Neural cell (in vitro differentiated cells): ENCODE data around the gene MARCHF9. TPM values are rescaled to one million over a fixed set of nuclear protein-coding genes. Genes with fewer than 3 reads are reported as not detected.

Experiments
- H2AFZ ChIP-seq: fragments of 200-600, 300-800 bp; sonication (generic), shearing (Covaris generic); 2 replicates; pipeline ENCODE4 v1.6.0; 2014; ENCODE audit warnings: low read depth, mild to moderate bottlenecking, antibody characterized with exemption, low read length, moderate library complexity
- H3F3A ChIP-seq: fragments of 200-600 bp; shearing (Covaris generic); 2 replicates; pipeline ENCODE4 v1.6.1; 2016; ENCODE audit warnings: mild to moderate bottlenecking, moderate library complexity, mixed read lengths, antibody characterized with exemption, low read length; ENCODE audit not compliant: insufficient read depth, poor library complexity, severe bottlenecking
- H3K27ac ChIP-seq: fragments of 200-600, 300-800 bp; sonication (generic), shearing (Covaris generic); 2 replicates; pipeline ENCODE4 v1.5.1; 2014; ENCODE audit warnings: mild to moderate bottlenecking, low read length, moderate library complexity
- H3K27me3 ChIP-seq: fragments of 300-800, 200-600 bp; sonication (generic), shearing (Covaris generic); 2 replicates; pipeline ENCODE4 v1.6.0; 2014; ENCODE audit warnings: mild to moderate bottlenecking, low read depth, low read length, moderate library complexity; ENCODE audit not compliant: insufficient read depth
- H3K36me3 ChIP-seq: fragments of 300-800, 200-600 bp; sonication (generic), shearing (Covaris generic); 2 replicates; pipeline ENCODE4 v1.5.1; 2014; ENCODE audit warnings: mild to moderate bottlenecking, antibody characterized with exemption, low read length, moderate library complexity; ENCODE audit not compliant: insufficient read depth
- H3K4me2 ChIP-seq: fragments of 300-800, 200-600 bp; sonication (generic), shearing (Covaris generic); 2 replicates; pipeline ENCODE4 v1.6.0; 2014; ENCODE audit warnings: mild to moderate bottlenecking, low read length
- H3K4me3 ChIP-seq: fragments of 300-800, 200-600 bp; sonication (generic), shearing (Covaris generic); 2 replicates; pipeline ENCODE4 v1.5.1; 2014; ENCODE audit warnings: mild to moderate bottlenecking, low read length, moderate library complexity
- H3K79me2 ChIP-seq: fragments of 200-600 bp; shearing (Covaris generic); replicated peaks from 2 replicates; pipeline ENCODE4 v1.6.0; 2014; ENCODE audit warnings: mild to moderate bottlenecking, low read length, moderate library complexity; ENCODE audit not compliant: insufficient read depth
- H3K9ac ChIP-seq: fragments of 300-800, 200-600 bp; sonication (generic), shearing (Covaris generic); 2 replicates; pipeline ENCODE4 v1.6.1; 2016; ENCODE audit warnings: mild to moderate bottlenecking, low read length, mixed read lengths
- H3K9me2 ChIP-seq: fragments of 200-600 bp; shearing (Covaris generic); 2 replicates; pipeline ENCODE4 v1.6.1; 2016; ENCODE audit warnings: mild to moderate bottlenecking, low read length, mixed read lengths; ENCODE audit not compliant: insufficient read depth
- H3K9me3 ChIP-seq: fragments of 200-600, 300-800 bp; sonication (generic), shearing (Covaris generic); 2 replicates; pipeline ENCODE4 v1.6.1; 2016; ENCODE audit warnings: mild to moderate bottlenecking, mixed run types, low read length, moderate library complexity, mixed read lengths
- H4K20me1 ChIP-seq: fragments of 200-600 bp; shearing (Covaris generic); 2 replicates; pipeline ENCODE4 v1.6.1; 2016; ENCODE audit warnings: mild to moderate bottlenecking, mixed run types; ENCODE audit not compliant: insufficient read depth
- EP300 ChIP-seq: fragments of 450-650 bp; conservative IDR thresholded peaks from 2 replicates; pipeline ENCODE4 v1.6.1; 2014; ENCODE audit warnings: antibody characterized with exemption, mild to moderate bottlenecking, moderate library complexity; ENCODE audit not compliant: poor library complexity, severe bottlenecking
- EZH2 ChIP-seq: fragments of 200-600, 300-800 bp; shearing (Covaris generic), sonication (generic); IDR thresholded peaks from 2 replicates; pipeline ENCODE4 v1.6.1; 2014; ENCODE audit warnings: antibody characterized with exemption, low read length, borderline replicate concordance, mild to moderate bottlenecking; ENCODE audit not compliant: insufficient read depth, poor library complexity, severe bottlenecking
- MXI1 ChIP-seq: fragments of 450-650 bp; conservative IDR thresholded peaks from 2 replicates; pipeline ENCODE4 v1.6.1; 2014; ENCODE audit warnings: antibody characterized with exemption, mild to moderate bottlenecking; ENCODE audit not compliant: poor library complexity, severe bottlenecking
- POLR2AphosphoS5 ChIP-seq: IDR thresholded peaks from 2 replicates; pipeline ENCODE4 v1.6.1; 2012
- RAD21 ChIP-seq: fragments of 450-650 bp; conservative IDR thresholded peaks from 2 replicates; pipeline ENCODE4 v1.6.1; 2014; ENCODE audit warnings: antibody characterized with exemption, mild to moderate bottlenecking, moderate library complexity
- SMC3 ChIP-seq: fragments of 450-650 bp; conservative IDR thresholded peaks from 2 replicates; pipeline ENCODE4 v1.6.1; 2014; ENCODE audit warnings: antibody characterized with exemption, mild to moderate bottlenecking, moderate library complexity; ENCODE audit not compliant: poor library complexity
- TAF1 ChIP-seq: IDR thresholded peaks from 2 replicates; pipeline ENCODE4 v1.6.1; 2012; ENCODE audit warnings: low read depth
- polyA plus RNA-seq: library from polyadenylated mRNA; depleted of rRNA; stranded (reverse); fragments of >200 nt; gene quantifications from 2 replicates; pipeline ENCODE4 v1.2.3, GENCODE V29; 2014
- TF ChIP-seq, protein P1 (sequence below): IDR thresholded peaks from 2 replicates; pipeline ENCODE4 v1.6.1; 2012; ENCODE audit warnings: borderline replicate concordance
- TF ChIP-seq, protein P2 (sequence below): fragments of 450-650 bp; IDR thresholded peaks from 2 replicates; pipeline ENCODE4 v1.5.1; 2014; ENCODE audit warnings: antibody characterized with exemption, mild to moderate bottlenecking, moderate library complexity; ENCODE audit not compliant: poor library complexity, severe bottlenecking

The MARCHF9 gene
- polyA plus RNA-seq, 1 donor from 2014 or later = 34.5 TPM

DNA sequence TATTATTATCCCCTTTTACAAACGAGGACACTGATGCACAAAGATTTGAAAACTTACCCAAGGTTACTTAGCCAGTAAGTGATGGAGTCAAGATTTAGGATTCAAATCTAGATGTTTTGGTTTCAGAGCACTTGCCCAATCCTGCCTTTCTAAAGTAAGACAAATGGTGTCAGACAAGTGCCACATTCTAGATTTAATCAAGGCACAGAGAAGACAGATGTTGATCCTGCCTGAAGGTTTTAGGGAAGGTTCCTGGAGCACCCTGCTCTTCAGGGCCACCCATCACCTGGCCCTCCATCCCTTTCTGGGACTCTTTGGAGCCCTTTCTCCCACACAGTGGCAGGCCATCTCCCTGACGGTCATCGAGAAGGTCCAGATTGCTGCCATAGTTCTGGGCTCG lies 2.9 kb downstream of the MARCHF9 start:
- Histone ChIP-seq H4K20me1 (no peaks in the 10 kb centered on the region), H3K9ac (no peak overlapping the region), H3K4me2 (no peak overlapping the region), H2AFZ (no peak overlapping the region), H3F3A (no peaks in the 10 kb centered on the region), H3K79me2 (no peaks in the 10 kb centered on the region), H3K9me3 (no peaks in the 10 kb centered on the region), H3K27ac (no peak overlapping the region), H3K9me2 (no peaks in the 10 kb centered on the region), H3K36me3 (no peaks in the 10 kb centered on the region), H3K4me3 (no peak overlapping the region), H3K27me3 (peaks cover 5% of the 10 kb centered on the region)
- TF ChIP-seq EP300 (no peak), MXI1 (no peak)

DNA sequence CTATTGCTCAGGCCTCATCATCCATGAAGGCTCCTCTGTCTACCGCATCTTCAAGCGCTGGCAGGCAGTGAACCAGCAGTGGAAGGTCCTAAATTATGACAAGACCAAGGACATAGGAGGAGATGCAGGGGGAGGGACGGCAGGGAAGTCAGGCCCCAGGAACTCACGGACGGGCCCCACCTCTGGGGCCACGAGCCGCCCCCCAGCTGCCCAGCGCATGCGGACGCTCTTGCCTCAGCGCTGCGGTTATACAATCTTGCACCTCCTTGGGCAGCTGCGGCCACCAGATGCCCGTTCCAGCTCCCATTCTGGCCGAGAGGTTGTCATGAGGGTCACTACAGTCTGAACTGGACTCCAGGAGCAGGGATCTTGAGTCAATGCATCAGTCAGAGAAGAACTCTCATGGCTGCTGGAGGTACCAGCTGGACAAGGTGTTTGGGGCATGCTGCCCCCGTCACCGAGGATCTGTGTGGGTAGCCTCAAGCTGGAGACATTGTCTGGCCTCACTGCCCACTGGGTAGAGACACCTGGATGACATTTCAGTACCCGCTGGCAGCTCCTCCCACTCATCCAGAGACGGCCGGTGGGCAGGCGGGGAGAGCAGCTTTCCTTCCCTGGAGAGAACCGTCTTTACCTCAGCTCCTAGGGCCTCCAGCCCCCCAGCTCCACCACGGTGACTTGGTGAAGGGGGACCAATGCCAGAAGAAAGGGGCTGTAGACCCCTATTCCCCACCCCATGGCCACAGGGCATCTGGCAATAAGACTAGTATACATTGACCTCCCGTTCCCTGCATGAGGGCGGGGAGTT lies 3.9 kb downstream of the MARCHF9 start:
- TF ChIP-seq EP300 = no peak
- no peak for TF ChIP-seq MXI1
- no peak for TF ChIP-seq EZH2

DNA sequence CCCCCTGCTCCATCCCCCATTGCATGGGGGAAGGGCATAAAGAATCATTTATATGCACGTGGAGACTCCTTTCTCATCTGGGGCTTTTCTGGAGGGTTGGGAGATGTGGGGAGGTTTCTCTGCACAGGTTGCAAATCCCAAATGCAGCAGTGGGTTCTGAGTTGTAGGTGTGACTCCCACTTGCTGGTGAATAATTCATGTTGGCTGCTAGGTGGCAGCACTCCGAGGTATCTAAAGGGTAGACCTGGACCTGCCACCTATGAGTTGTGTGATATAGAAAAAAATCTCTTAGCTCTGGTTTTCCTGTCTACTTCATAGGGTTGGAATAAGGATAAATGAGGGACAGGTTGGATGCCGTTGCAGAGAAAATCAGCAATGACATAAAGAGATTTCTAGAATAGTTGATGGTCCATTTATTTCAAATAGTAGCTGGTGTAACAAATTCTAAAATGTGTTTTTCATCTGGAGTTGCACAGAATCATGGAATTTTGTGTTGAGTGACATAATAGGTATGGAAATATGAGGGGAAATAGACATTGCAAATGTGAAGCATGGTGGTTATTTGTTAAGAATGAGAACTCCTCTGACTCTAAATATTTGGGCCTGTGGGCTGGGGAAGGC lies 4.6 kb downstream of the MARCHF9 start:
- TF ChIP-seq, protein P1, sequence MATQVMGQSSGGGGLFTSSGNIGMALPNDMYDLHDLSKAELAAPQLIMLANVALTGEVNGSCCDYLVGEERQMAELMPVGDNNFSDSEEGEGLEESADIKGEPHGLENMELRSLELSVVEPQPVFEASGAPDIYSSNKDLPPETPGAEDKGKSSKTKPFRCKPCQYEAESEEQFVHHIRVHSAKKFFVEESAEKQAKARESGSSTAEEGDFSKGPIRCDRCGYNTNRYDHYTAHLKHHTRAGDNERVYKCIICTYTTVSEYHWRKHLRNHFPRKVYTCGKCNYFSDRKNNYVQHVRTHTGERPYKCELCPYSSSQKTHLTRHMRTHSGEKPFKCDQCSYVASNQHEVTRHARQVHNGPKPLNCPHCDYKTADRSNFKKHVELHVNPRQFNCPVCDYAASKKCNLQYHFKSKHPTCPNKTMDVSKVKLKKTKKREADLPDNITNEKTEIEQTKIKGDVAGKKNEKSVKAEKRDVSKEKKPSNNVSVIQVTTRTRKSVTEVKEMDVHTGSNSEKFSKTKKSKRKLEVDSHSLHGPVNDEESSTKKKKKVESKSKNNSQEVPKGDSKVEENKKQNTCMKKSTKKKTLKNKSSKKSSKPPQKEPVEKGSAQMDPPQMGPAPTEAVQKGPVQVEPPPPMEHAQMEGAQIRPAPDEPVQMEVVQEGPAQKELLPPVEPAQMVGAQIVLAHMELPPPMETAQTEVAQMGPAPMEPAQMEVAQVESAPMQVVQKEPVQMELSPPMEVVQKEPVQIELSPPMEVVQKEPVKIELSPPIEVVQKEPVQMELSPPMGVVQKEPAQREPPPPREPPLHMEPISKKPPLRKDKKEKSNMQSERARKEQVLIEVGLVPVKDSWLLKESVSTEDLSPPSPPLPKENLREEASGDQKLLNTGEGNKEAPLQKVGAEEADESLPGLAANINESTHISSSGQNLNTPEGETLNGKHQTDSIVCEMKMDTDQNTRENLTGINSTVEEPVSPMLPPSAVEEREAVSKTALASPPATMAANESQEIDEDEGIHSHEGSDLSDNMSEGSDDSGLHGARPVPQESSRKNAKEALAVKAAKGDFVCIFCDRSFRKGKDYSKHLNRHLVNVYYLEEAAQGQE = no peak
- peak; percentile 35 for TF ChIP-seq RAD21
- peak; percentile 49 for TF ChIP-seq SMC3
- no peak for TF ChIP-seq TAF1
- TF ChIP-seq POLR2AphosphoS5 = no peak
- TF ChIP-seq, protein P2, sequence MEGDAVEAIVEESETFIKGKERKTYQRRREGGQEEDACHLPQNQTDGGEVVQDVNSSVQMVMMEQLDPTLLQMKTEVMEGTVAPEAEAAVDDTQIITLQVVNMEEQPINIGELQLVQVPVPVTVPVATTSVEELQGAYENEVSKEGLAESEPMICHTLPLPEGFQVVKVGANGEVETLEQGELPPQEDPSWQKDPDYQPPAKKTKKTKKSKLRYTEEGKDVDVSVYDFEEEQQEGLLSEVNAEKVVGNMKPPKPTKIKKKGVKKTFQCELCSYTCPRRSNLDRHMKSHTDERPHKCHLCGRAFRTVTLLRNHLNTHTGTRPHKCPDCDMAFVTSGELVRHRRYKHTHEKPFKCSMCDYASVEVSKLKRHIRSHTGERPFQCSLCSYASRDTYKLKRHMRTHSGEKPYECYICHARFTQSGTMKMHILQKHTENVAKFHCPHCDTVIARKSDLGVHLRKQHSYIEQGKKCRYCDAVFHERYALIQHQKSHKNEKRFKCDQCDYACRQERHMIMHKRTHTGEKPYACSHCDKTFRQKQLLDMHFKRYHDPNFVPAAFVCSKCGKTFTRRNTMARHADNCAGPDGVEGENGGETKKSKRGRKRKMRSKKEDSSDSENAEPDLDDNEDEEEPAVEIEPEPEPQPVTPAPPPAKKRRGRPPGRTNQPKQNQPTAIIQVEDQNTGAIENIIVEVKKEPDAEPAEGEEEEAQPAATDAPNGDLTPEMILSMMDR = peak; percentile 72
- TF ChIP-seq MXI1 = no peak
- Histone ChIP-seq H3K4me2 (no peak overlapping the region), H3F3A (no peaks in the 10 kb centered on the region), H3K27me3 (peaks cover 22% of the 10 kb centered on the region), H2AFZ (no peak overlapping the region), H4K20me1 (no peaks in the 10 kb centered on the region), H3K9me2 (no peaks in the 10 kb centered on the region), H3K36me3 (no peaks in the 10 kb centered on the region), H3K4me3 (no peak overlapping the region), H3K79me2 (no peaks in the 10 kb centered on the region), H3K9me3 (no peaks in the 10 kb centered on the region), H3K27ac (no peak overlapping the region), H3K9ac (no peak overlapping the region)

More for the DNA sequence above, 3.9 kb downstream of the MARCHF9 start:
- Histone ChIP-seq H3K9me2 (no peaks in the 10 kb centered on the region), H3K4me3 (no peak overlapping the region), H2AFZ (no peak overlapping the region), H3K9me3 (no peaks in the 10 kb centered on the region), H3F3A (no peaks in the 10 kb centered on the region), H3K4me2 (no peak overlapping the region), H3K36me3 (no peaks in the 10 kb centered on the region), H4K20me1 (no peaks in the 10 kb centered on the region), H3K9ac (no peak overlapping the region), H3K27me3 (peaks cover 15% of the 10 kb centered on the region), H3K27ac (no peak overlapping the region), H3K79me2 (no peaks in the 10 kb centered on the region)
